HFF-Myc (cell line): ENCODE results near the gene AP1B1.

Source experiments
- DNase-seq: peaks from one replicate; pipeline ENCODE4 v3.0.0-alpha.2; 2011; ENCODE audit warnings: low read depth; ENCODE audit errors: extremely low read depth
- H3K4me3 ChIP-seq: replicated peaks from 2 replicates; pipeline ENCODE4 v1.5.1; 2011; ENCODE audit warnings: low read depth, mild to moderate bottlenecking, control low read depth, low read length
- TF ChIP-seq, protein P1 (sequence below): IDR thresholded peaks from 2 replicates; pipeline ENCODE4 v1.5.1; 2012; ENCODE audit warnings: mild to moderate bottlenecking, low read depth, low read length, control low read depth; ENCODE audit errors: missing control alignments

AP1B1 gene

DNA sequence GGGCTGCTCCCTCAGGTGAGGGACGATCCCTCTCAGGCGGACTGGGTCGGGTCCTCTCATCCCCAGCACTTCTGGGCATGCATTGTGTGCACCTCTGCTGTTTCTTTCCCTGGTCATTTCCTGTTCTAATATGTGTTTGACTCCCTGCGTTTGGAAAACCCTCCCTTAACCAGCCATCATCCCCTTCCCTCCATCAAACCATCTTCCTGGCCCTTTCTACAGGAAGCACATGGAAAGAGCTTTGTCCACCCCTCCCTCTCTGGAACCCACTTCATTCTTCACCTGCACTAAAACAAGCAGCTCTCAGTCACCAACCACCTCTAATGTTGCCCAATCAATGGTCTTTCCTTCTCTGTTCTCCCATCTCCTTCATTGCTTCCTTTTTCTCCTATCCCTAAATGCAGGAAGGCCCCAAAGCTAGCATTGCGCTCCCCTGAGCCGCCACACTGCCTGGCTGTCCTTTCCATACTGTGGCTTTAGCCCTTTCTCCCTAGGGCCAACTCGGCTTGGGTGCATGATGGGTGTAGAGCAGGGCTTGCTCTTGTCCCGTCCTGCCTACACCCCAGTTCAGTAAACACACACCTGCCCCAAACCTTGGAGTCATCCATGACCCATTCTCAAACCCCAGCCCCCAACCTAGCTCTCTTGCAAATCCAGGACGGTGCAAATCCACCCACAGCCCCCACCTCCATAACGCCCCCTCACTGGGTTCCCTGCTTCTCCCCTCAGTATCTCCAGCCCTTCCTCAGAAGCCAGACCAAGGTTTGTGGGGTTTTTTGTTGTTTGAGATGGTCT lies 87.4 kb downstream of the AP1B1 start:
- no peak for DNase-seq
- no peak overlapping the region for H3K4me3 ChIP-seq
- TF ChIP-seq, protein P1, sequence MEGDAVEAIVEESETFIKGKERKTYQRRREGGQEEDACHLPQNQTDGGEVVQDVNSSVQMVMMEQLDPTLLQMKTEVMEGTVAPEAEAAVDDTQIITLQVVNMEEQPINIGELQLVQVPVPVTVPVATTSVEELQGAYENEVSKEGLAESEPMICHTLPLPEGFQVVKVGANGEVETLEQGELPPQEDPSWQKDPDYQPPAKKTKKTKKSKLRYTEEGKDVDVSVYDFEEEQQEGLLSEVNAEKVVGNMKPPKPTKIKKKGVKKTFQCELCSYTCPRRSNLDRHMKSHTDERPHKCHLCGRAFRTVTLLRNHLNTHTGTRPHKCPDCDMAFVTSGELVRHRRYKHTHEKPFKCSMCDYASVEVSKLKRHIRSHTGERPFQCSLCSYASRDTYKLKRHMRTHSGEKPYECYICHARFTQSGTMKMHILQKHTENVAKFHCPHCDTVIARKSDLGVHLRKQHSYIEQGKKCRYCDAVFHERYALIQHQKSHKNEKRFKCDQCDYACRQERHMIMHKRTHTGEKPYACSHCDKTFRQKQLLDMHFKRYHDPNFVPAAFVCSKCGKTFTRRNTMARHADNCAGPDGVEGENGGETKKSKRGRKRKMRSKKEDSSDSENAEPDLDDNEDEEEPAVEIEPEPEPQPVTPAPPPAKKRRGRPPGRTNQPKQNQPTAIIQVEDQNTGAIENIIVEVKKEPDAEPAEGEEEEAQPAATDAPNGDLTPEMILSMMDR, result no peak

DNA sequence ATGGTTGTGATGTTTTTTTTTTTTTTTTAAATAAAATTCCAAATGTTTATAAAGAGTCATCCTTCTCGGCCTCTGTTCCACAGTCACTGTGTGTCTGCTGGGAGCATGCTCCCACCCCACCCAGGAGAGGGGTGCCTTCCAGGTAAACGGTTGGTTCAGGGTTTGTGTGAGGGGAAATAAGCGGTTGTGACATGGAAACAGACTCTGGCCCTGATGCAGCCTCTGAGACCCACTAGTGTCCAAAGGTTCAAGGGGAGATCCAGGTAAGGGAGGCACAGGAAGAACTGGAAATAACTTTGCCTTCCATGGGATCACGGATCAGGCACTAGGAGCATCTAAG lies 87.9 kb downstream of the AP1B1 start:
- TF ChIP-seq, protein P1, result no peak
- H3K4me3 ChIP-seq, result no peak overlapping the region
- DNase-seq, result no peak

DNA sequence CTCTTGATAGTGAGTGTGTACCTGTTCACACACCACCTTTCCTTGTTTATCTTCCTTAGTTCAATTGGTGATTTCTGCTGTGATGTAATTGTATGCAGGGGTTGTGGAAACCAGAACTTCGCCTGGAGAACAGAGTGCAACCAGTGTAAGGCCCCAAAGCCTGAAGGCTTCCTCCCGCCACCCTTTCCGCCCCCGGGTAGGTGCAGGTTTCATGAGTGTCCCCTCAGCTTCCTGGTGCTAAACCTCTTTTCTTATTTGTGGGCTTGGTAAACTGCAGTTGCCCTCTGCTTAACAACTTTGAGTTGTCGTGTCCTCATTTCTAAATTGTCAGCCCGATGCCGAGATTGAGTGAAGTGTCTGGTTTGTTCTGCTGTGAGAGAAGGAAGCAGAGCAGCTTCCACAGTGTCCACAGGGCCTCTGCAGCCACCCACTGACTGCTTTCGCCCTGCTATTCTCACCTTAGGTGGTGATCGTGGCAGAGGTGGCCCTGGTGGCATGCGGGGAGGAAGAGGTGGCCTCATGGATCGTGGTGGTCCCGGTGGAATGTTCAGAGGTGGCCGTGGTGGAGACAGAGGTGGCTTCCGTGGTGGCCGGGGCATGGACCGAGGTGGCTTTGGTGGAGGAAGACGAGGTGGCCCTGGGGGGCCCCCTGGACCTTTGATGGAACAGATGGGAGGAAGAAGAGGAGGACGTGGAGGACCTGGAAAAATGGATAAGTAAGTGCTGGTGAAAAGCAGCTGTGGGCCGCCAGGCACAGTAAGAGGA lies 89.1 kb downstream of the AP1B1 start:
- no peak for DNase-seq
- TF ChIP-seq, protein P1, result no peak
- no peak overlapping the region for H3K4me3 ChIP-seq

DNA sequence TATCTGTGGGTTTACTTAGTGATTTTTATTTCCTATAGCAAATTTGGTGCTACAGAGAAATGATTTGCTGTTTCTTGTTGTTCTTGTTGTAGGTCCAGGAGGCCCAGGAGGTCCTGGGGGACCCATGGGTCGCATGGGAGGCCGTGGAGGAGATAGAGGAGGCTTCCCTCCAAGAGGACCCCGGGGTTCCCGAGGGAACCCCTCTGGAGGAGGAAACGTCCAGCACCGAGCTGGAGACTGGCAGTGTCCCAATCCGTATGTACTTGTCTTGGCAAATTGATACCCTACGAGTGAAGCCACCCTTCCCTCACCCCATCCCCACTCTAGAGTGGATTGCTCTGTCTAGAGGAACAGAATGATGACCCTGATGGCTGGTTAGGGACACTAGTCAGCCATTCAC lies 89.7 kb downstream of the AP1B1 start:
- no peak overlapping the region for H3K4me3 ChIP-seq
- TF ChIP-seq, protein P1, result no peak
- no peak for DNase-seq

DNA sequence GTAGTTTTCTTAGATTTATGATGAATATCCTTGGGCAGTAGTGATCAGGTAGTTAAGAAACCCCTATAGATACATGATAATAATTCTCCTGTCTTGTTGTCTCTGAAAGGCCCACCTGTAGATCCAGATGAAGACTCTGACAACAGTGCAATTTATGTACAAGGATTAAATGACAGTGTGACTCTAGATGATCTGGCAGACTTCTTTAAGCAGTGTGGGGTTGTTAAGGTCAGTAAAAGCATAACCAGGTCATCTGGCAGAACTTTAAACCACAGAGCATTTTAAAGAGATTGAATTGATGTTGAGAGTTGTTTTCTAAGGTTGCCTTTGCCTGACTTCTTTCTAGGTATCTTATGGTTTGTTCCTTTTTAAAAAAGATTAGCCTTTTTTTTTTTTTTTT lies 96.0 kb downstream of the AP1B1 start:
- H3K4me3 ChIP-seq, result no peak overlapping the region
- DNase-seq, result no peak
- TF ChIP-seq, protein P1, result no peak

DNA sequence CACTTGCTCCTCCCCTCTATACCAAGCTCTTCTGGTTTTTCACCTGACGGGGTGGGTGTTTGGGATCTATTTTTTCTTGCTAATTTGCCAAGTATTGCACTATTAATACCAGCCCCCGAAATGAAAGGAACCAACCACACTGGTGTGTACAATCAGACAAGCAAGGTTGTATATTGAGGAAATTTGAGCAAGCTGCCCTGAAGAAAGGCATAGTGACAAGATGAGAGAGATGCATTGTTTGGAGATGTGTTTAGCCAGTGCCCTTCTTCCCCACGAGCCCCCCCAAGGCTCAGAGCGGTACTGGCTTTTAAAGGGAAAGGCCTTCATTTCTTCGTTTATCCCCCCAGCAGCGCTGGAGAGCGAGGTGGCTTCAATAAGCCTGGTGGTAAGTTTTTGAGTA lies 97.2 kb downstream of the AP1B1 start:
- TF ChIP-seq, protein P1, result no peak
- no peak overlapping the region for H3K4me3 ChIP-seq
- no peak for DNase-seq

DNA sequence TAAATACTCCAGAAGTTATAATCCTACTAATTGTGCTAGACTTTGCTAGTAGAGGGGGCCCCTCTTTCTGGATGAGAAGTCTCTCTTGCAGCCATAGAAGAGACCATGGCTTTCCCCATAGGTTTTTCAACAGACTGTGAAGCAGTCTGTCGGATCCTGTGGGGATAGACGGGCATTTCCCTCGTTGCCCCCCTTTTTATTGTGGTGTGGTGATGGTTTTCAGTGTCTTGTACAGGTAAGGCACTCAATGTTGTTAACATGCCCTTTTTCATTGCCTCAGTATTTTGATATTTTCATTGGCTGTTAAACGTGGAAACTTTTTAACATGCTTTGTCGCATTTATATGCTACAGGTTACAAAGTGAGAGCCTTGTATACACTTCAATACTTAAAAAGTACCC lies 98.3 kb downstream of the AP1B1 start:
- no peak for DNase-seq
- TF ChIP-seq, protein P1, result no peak
- no peak overlapping the region for H3K4me3 ChIP-seq
